HFF-Myc (cell line): ENCODE results near the gene MYH6.
"Not testable (repeated sequence)": the region's sequence is repeated elsewhere in the genome, so short reads cannot be mapped to it uniquely, and the experiment has no call there.

Experiments
- DNase-seq: peaks from one replicate; pipeline ENCODE4 v3.0.0-alpha.2; 2011; ENCODE audit warnings: low read depth; ENCODE audit errors: extremely low read depth
- H3K4me3 ChIP-seq: replicated peaks from 2 replicates; pipeline ENCODE4 v1.5.1; 2011; ENCODE audit warnings: low read depth, mild to moderate bottlenecking, control low read depth, low read length
- CTCF ChIP-seq: IDR thresholded peaks from 2 replicates; pipeline ENCODE4 v1.5.1; 2012; ENCODE audit warnings: mild to moderate bottlenecking, low read depth, low read length, control low read depth; ENCODE audit errors: missing control alignments

MYH6 gene

GRCh38 chr14:23402296-23403138 lies 5.6 kb downstream of the MYH6 start:
- no peak for DNase-seq
- no peak for TF ChIP-seq CTCF
- H3K4me3 ChIP-seq, result no peak overlapping the region

GRCh38 chr14:23401291-23401690 lies 6.8 kb downstream of the MYH6 start:
- DNase-seq, result no peak
- no peak for TF ChIP-seq CTCF

GRCh38 chr14:23400496-23401149 lies 7.5 kb downstream of the MYH6 start:
- not testable (repeated sequence) for DNase-seq, H3K4me3 ChIP-seq

More at GRCh38 chr14:23401291-23401690, 6.8 kb downstream of the MYH6 start:
- no peak overlapping the region for H3K4me3 ChIP-seq

GRCh38 chr14:23399591-23399990 lies 8.5 kb downstream of the MYH6 start:
- DNase-seq, result no peak
- H3K4me3 ChIP-seq, result no peak overlapping the region
- no peak for TF ChIP-seq CTCF

- DNase-seq, result no peak
- no peak for TF ChIP-seq CTCF
- no peak overlapping the region for H3K4me3 ChIP-seq
Measured at GRCh38 chr14:23399136-23399535, 8.9 kb downstream of the MYH6 start.

GRCh38 chr14:23398348-23398747 lies 9.7 kb downstream of the MYH6 start:
- TF ChIP-seq CTCF, result no peak
- no peak for DNase-seq
- H3K4me3 ChIP-seq, result no peak overlapping the region

GRCh38 chr14:23396781-23397407 lies 11.2 kb downstream of the MYH6 start:
- no peak for TF ChIP-seq CTCF
- no peak for DNase-seq
- H3K4me3 ChIP-seq, result no peak overlapping the region
